GM18873 (cell line): ENCODE measurements around the gene TLDC2.
"Not testable (repeated sequence)": the region's sequence is repeated elsewhere in the genome, so short reads cannot be mapped to it uniquely, and the experiment has no call there.

Experiments
- ATAC-seq: cut with Tn5 transposase; IDR thresholded peaks from one replicate; pipeline ENCODE4 v1.9.1; 2021; ENCODE audit warnings: mild to moderate bottlenecking, moderate library complexity, moderate number of reproducible peaks; ENCODE audit not compliant: unreplicated experiment, low FRiP score

Gene TLDC2

DNA sequence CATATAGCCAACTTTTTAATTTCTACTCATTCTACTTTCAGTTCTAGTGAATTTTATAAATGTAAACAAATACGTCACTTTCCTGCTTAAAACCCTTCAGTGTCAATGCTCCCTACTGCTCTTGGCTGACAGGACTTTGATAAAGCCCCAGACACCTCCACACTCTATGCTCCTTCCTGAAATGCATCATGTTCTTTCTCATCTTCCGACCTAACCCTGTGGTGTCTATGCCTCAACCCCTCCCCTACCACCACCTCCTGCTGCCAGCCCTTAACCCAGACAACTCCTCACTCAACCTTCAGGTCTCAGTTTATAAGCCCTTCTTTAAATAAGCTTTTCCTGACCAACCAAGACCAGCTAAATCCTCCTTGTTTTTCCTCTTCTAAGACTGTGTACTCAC lies 19.1 kb downstream of the TLDC2 start:
- ATAC-seq = no peak

GRCh38 chr20:36904690-36905089 lies 28.8 kb downstream of the TLDC2 start:
- ATAC-seq = no peak

DNA sequence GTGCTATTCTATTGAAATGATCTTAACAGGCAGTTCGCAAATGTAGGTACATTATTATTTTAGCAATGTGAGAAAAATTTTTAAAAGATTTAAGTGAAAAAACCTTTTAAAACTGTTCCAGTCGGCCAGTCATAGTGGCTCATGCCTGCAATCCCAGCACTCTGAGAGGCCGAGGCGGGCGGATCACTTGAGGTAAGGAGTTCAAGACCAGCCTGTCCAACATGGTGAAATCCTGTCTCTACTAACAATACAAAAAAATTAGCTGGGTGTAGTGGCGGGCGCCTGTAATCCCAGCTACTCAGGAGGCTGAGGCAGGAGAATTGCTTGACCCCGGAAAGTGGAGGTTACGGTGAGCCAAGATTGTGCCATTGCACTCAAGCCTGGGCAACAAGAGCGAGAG lies 29.6 kb downstream of the TLDC2 start:
- not testable (repeated sequence) for ATAC-seq

- not testable (repeated sequence) for ATAC-seq
These were observed 30.1 kb downstream of the TLDC2 start for GRCh38 chr20:36906086-36906485.

- no peak for ATAC-seq
These were observed 32.7 kb downstream of the TLDC2 start for GRCh38 chr20:36908603-36909002.

DNA sequence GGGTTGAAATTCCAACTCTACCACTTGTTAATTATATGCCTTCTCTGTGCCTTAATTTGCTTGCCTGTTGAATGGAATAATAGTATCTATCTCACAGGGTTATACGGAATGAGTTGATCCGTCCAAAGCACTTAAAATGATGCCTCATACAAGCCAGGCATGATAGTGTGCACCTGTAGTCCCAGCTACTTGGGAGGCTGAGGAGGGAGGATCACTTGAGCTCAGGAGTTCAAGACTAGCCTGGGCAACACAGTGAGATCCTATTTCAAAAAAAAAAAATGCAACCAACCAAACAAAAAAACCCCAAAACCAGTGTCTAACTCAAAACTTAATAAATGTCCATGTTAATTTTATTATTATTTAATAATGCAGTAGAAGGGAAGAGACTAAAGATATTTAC lies 40.3 kb downstream of the TLDC2 start:
- ATAC-seq = no peak

DNA sequence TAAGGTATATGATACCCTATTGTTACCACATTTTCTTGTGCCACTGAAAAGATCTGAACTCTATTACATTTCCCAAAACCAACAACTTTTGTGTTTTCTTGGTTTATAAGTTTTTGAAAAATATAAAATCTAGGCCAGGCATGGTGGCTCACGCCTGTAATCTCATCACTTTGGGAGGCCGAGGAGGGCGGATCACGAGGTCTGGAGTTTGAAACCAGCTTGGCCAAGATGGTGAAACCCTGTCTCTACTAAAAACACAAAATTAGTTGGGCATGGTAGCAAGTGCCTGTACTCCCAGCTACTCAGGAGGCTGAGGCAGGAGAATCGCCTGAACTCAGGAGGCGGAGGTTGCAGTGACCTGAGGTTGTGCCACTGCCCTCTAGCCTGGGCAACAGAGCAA lies 41.3 kb downstream of the TLDC2 start:
- ATAC-seq = no peak

GRCh38 chr20:36917943-36918342 lies 42.0 kb downstream of the TLDC2 start:
- ATAC-seq = no peak

GRCh38 chr20:36919715-36920333 lies 43.9 kb downstream of the TLDC2 start:
- ATAC-seq = no peak

GRCh38 chr20:36920334-36920730 lies 44.4 kb downstream of the TLDC2 start:
- no peak for ATAC-seq

DNA sequence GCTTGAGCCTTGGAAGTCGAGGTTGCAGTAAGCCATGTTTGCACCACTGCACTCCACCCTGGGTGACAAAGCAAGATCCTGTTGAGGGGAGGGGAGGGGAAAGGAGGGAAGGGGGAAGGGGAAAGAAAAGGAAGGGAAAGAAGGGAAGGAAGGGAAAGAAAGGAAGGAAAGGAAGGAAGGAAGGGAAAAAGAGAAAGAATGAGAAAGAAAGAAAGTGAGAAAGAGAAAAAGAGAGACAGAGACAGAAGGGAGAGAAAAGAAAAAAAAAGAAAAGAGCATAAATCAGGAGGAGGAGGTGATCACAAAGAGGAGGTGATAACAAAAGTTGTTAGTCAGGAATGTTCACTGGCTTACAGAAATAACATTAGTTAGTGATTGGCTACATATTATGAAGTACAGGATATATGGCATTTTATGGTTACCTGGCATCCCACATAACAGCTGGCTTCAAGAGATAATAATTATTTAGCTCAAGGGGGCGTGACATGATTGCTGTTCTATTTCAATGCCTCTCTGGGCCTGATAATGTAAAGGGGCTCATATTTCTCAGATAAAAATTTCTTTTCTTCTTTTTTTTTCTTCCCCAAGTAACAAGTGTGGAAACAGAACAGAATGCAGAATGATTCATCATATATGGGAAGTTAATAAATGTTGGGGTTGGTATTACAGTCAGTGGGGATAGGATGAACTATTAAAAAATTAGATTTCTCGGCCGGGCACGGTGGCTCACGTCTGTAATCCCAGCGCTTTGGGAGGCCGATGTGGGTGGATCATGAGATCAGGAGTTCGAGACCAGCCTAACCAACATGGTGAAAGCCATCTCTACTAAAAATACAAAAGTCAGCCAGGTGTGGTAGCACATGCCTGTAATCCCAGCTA lies 48.5 kb downstream of the TLDC2 start:
- ATAC-seq = no peak

GRCh38 chr20:36925234-36925633 lies 49.3 kb downstream of the TLDC2 start:
- no peak for ATAC-seq

GRCh38 chr20:36926653-36927200 lies 50.8 kb downstream of the TLDC2 start:
- ATAC-seq = no peak

DNA sequence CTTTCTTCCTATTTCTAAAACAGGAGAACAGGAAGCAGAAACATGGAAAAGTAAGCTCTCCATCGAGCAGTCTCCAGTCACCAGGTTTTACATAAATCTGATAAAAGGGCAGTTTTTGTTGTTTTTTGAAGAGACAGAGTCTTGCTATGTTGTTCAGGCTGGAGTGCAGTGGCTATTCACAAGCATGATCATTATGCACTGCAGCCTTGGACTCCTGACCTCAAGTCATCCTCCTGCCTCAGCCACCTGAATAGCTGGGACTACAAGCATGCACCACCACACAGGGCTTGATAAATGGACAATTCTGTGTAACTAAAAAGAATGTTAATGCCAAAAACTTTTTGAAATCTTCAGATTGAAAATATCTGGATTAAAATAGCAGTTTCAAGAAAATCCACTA lies 51.8 kb downstream of the TLDC2 start:
- ATAC-seq = no peak

- no peak for ATAC-seq
These were observed 53.4 kb downstream of the TLDC2 start for GRCh38 chr20:36929290-36929689.

- ATAC-seq = no peak
These were observed 53.8 kb downstream of the TLDC2 start for GRCh38 chr20:36929691-36930090.

DNA sequence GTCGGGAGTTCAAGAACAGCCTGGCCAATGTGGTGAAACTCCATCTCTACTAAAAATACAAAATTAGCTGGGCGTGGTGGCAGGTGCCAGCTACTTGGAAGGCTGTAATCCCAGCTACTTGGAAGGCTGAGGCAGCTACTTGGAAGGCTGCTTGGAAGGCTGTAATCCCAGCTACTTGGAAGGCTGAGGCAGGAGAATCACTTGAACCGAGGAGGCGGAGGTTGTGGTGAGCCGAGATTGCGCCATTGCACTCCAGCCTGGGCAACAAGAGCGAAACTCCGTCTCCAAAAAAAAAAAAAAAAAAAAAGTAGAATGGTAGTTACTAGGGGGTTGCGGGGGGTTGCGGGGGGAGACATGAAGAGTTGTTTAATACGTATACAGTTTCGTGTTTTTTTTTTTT lies 56.1 kb downstream of the TLDC2 start:
- ATAC-seq = not testable (repeated sequence)

DNA sequence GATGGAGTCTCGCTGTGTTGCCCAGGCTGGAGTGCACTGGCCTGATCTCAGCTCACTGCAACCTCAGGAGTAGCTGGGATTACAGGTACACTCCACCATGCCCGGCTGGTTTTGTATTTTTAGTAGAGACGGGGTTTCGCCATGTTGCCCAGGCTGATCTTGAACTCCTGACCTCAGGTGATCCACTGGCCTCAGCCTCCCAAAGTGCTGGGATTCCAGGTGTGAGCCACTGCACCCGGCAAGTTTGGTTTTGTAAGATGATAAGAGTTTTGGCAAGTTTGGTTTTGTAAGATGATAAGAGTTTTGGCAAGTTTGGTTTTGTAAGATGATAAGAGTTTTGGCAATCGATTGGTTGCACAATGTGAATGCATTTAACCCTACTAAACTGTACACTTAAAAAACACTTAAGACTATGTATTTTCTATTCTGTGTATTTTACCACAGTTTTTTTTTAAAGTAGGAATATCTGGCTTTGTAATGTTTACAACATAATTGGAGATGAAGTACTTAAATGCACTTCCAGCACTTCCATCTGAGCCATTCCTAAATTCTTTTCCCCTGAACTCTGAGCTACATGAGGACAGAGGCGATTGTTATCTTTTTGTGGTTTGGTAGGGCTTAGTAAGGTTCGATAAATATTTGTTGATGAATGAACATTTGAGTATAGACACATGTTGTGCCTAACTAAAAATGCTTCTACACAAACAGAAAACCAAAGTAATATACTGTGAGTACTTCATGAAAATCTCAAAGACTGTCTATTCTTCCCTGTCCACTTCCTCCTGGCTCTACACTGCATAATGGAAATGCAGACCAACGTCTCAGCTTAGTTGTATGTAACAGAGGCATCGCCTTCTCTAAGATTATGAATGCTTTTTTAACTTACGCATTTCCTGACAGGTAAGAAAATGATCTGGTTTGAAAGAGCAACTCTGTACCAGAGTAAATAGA lies 56.8 kb downstream of the TLDC2 start:
- ATAC-seq = no peak

DNA sequence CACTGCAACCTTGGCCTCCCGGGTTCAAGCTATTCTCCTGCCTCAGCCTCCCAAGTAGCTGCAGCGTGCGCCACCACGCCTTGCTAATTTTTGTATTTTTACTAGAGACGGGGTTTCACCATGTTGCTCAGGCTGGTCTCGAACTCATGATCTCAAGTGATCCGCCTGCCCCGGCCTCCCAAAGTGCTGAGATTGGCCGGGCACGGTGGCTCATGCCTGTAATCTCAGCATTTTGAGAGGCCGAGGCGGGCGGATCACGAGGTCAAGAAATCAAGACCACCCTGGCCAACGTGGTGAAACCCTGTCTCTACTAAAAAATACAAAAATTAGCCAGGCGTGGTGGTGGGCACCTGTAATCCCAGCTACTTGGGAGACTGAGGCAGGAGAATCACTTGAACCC lies 57.6 kb downstream of the TLDC2 start:
- ATAC-seq = not testable (repeated sequence)

- no peak for ATAC-seq
These were observed 60.4 kb downstream of the TLDC2 start for GRCh38 chr20:36936341-36936740.
